Ramos (cell line): Measurements from ENCODE around the gene PCDHB11.
"Not testable (repeated sequence)": the region's sequence is repeated elsewhere in the genome, so short reads cannot be mapped to it uniquely, and the experiment has no call there.

Experiments used
- in situ Hi-C: fragments of 300-500 bp; cut with MboI; formaldehyde crosslinking; loops from one replicate; pipeline ENCODE4 v1.14.3; 2022; ENCODE audit warnings: low sequenced_read_pairs; ENCODE audit not compliant: unreplicated experiment

Gene PCDHB11

GRCh38 chr5:141234109-141234667 is 34.8 kb downstream of the PCDHB11 start:
- in situ Hi-C loops: no loop called here

- in situ Hi-C loops: not testable (repeated sequence)
Observed at GRCh38 chr5:141235922-141236321, 36.5 kb downstream of the PCDHB11 start.

GRCh38 chr5:141236516-141237313 is 37.3 kb downstream of the PCDHB11 start:
- in situ Hi-C loops: no loop called here

GRCh38 chr5:141241496-141241895 is 42.1 kb downstream of the PCDHB11 start:
- in situ Hi-C loops: no loop called here

GRCh38 chr5:141245250-141245717 is 45.9 kb downstream of the PCDHB11 start, which contains the start of gene PCDHB15:
Gene PCDHB15 (plus strand): TSS chr5:141245395. CDS start chr5:141245579, 184 bp downstream.
- in situ Hi-C loops: no loop called here

GRCh38 chr5:141246971-141247370 is 47.5 kb downstream of the PCDHB11 start:
- in situ Hi-C loops: not testable (repeated sequence)

- in situ Hi-C loops: not testable (repeated sequence)
Observed at GRCh38 chr5:141247434-141247833, 48.0 kb downstream of the PCDHB11 start.

- in situ Hi-C loops: no loop called here
Observed at GRCh38 chr5:141250576-141250975, 51.1 kb downstream of the PCDHB11 start.
